OCI-LY1 (cell line): ENCODE measurements around the gene PLK2.

Source experiments
- H2AFZ ChIP-seq: fragments of 200-600 bp; sonication (generic), shearing (Covaris generic); 2 replicates; pipeline ENCODE4 v1.6.0; 2014; ENCODE audit warnings: antibody characterized with exemption, mild to moderate bottlenecking, low read length
- H3F3A ChIP-seq: fragments of 200-600 bp; sonication (generic), shearing (Covaris generic); 2 replicates; pipeline ENCODE4 v1.6.0; 2014; ENCODE audit warnings: mild to moderate bottlenecking, antibody characterized with exemption, low read length, moderate library complexity; ENCODE audit not compliant: insufficient read depth
- H3K27ac ChIP-seq: fragments of 200-600 bp; sonication (generic); 2 replicates; pipeline ENCODE4 v1.5.1; 2014; ENCODE audit warnings: low read length, mixed run types, mild to moderate bottlenecking, low read depth; ENCODE audit not compliant: poor library complexity, severe bottlenecking
- H3K27me3 ChIP-seq: fragments of 200-600 bp; sonication (generic); 2 replicates; pipeline ENCODE4 v1.6.0; 2014; ENCODE audit warnings: antibody characterized with exemption, mild to moderate bottlenecking, low read length, moderate library complexity; ENCODE audit not compliant: insufficient read depth
- H3K36me3 ChIP-seq: fragments of 200-600 bp; sonication (generic); 2 replicates; pipeline ENCODE4 v1.6.1; 2014; ENCODE audit warnings: mild to moderate bottlenecking, antibody characterized with exemption, low read length, moderate library complexity, mixed read lengths; ENCODE audit not compliant: insufficient read depth
- H3K4me1 ChIP-seq: fragments of 200-600 bp; sonication (generic); 2 replicates; pipeline ENCODE4 v1.5.1; 2014; ENCODE audit warnings: mild to moderate bottlenecking, low read length, moderate library complexity; ENCODE audit not compliant: insufficient read depth, severe bottlenecking
- H3K4me2 ChIP-seq: fragments of 200-600 bp; sonication (generic), shearing (Covaris generic); 2 replicates; pipeline ENCODE4 v1.6.1; 2014; ENCODE audit warnings: low read length
- H3K4me3 ChIP-seq: fragments of 200-600 bp; sonication (generic); 2 replicates; pipeline ENCODE4 v1.5.1; 2014; ENCODE audit warnings: low read length, low read depth, mild to moderate bottlenecking, mixed read lengths; ENCODE audit not compliant: poor library complexity, severe bottlenecking
- H3K79me2 ChIP-seq: fragments of 200-600 bp; shearing (Covaris generic); 2 replicates; pipeline ENCODE4 v1.6.1; 2016; ENCODE audit warnings: mixed run types, low read length, mixed read lengths; ENCODE audit not compliant: insufficient read depth
- H3K9ac ChIP-seq: fragments of 200-600 bp; sonication (generic), shearing (Covaris generic); 2 replicates; pipeline ENCODE4 v1.6.1; 2014; ENCODE audit warnings: mild to moderate bottlenecking, low read length, mixed read lengths
- H3K9me2 ChIP-seq: fragments of 200-600 bp; sonication (generic), shearing (Covaris generic); 2 replicates; pipeline ENCODE4 v1.6.1; 2014; ENCODE audit warnings: low read depth, mild to moderate bottlenecking, low read length, mixed read lengths
- H3K9me3 ChIP-seq: fragments of 200-600 bp; shearing (Covaris generic); 2 replicates; pipeline ENCODE4 v1.6.1; 2014; ENCODE audit warnings: low read length, mixed read lengths
- H4K20me1 ChIP-seq: fragments of 200-600 bp; sonication (generic), shearing (Covaris generic); 2 replicates; pipeline ENCODE4 v1.6.0; 2016; ENCODE audit warnings: mild to moderate bottlenecking, low read length; ENCODE audit not compliant: insufficient read depth
- CTCF ChIP-seq: fragments of 200-600 bp; sonication (generic), shearing (Covaris generic); IDR thresholded peaks from 2 replicates; pipeline ENCODE4 v1.5.1; 2017; ENCODE audit warnings: mild to moderate bottlenecking, antibody characterized with exemption, low read length, moderate library complexity, mixed read lengths
- EZH2 ChIP-seq: fragments of 200-600 bp; sonication (generic), shearing (Covaris generic); IDR thresholded peaks from 2 replicates; pipeline ENCODE4 v1.8.0; 2017; ENCODE audit warnings: borderline replicate concordance, mixed run types, mild to moderate bottlenecking, antibody characterized with exemption, low read length, moderate library complexity, mixed read lengths

PLK2 gene

GRCh38 chr5:58452566-58453258 lies 7.2 kb downstream of the PLK2 start:
- no peaks in the 10 kb centered on the region for H4K20me1 ChIP-seq
- no peaks in the 10 kb centered on the region for H3F3A ChIP-seq
- no peaks in the 10 kb centered on the region for H3K9me3 ChIP-seq
- H3K27ac ChIP-seq: no peak overlapping the region
- no peaks in the 10 kb centered on the region for H3K4me1 ChIP-seq
- H3K27me3 ChIP-seq: no peaks in the 10 kb centered on the region
- H3K4me2 ChIP-seq: no peak overlapping the region
- H3K36me3 ChIP-seq: no peaks in the 10 kb centered on the region
- no peak overlapping the region for H3K4me3 ChIP-seq
- no peak overlapping the region for H3K9ac ChIP-seq
- no peak overlapping the region for H2AFZ ChIP-seq
- TF ChIP-seq CTCF (no peak), EZH2 (no peak)
- H3K9me2 ChIP-seq: no peaks in the 10 kb centered on the region
- no peaks in the 10 kb centered on the region for H3K79me2 ChIP-seq

GRCh38 chr5:58451732-58452565 lies 7.9 kb downstream of the PLK2 start:
- H3K27me3 ChIP-seq: no peaks in the 10 kb centered on the region
- H3K4me3 ChIP-seq: no peak overlapping the region
- H3K36me3 ChIP-seq: no peaks in the 10 kb centered on the region
- H3K79me2 ChIP-seq: no peaks in the 10 kb centered on the region
- H3K4me1 ChIP-seq: no peaks in the 10 kb centered on the region
- no peak for TF ChIP-seq EZH2
- TF ChIP-seq CTCF: no peak
- no peak overlapping the region for H3K9ac ChIP-seq
- H4K20me1 ChIP-seq: no peaks in the 10 kb centered on the region
- H2AFZ ChIP-seq: no peak overlapping the region
- no peaks in the 10 kb centered on the region for H3K9me2 ChIP-seq
- H3F3A ChIP-seq: no peaks in the 10 kb centered on the region
- H3K4me2 ChIP-seq: no peak overlapping the region
- H3K9me3 ChIP-seq: no peaks in the 10 kb centered on the region
- no peak overlapping the region for H3K27ac ChIP-seq

- H3F3A ChIP-seq: no peaks in the 10 kb centered on the region
- H3K79me2 ChIP-seq: no peaks in the 10 kb centered on the region
- no peak overlapping the region for H3K4me3 ChIP-seq
- no peaks in the 10 kb centered on the region for H3K27me3 ChIP-seq
- no peaks in the 10 kb centered on the region for H3K9me2 ChIP-seq
- H3K9ac ChIP-seq: no peak overlapping the region
- H3K4me1 ChIP-seq: no peaks in the 10 kb centered on the region
- H2AFZ ChIP-seq: no peak overlapping the region
- no peak overlapping the region for H3K27ac ChIP-seq
- TF ChIP-seq CTCF: no peak
- TF ChIP-seq EZH2: no peak
- no peaks in the 10 kb centered on the region for H3K36me3 ChIP-seq
- no peak overlapping the region for H3K4me2 ChIP-seq
- no peaks in the 10 kb centered on the region for H4K20me1 ChIP-seq
- no peaks in the 10 kb centered on the region for H3K9me3 ChIP-seq
These were observed 8.9 kb downstream of the PLK2 start for GRCh38 chr5:58450811-58451629.
